ENCODE data around the gene PPP1R14C.
A peak's percentile ranks its signal among the peaks of the same experiment; 100 is the strongest.

PPP1R14C gene

DNA sequence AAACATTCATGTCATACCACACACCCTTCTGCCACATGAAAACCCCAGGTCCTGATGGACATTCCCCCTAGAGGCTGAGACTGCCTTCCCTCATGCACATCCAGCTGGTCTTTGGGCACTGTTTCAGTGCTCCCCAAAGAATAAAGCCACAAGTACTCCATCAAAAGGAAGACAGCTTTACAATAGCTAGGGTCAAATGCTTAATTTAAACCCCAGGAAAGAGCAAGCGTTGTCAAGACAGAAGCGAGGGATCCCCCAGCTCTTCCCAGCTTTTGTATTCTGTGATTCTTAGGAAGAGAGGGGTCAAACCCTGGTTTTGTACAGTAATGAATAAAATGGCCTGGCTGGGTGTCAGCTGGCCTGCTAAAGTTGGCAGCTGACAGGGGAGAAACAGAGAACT lies 143.6 kb downstream of the PPP1R14C start:
- 82% methylated on average over 2 of the region's 2 CpGs; no CpG with 5 or more reads in 1 of the 2 experiments for WGBS, 2 experiments (ENCODE audit: insufficient coverage in 2 of 2)
- Histone ChIP-seq H3K4me3 (ENCODE audit: extremely low read depth, insufficient read depth, low read length, poor library complexity, severe bottlenecking) (no peak overlapping the region), H3K9me3 (ENCODE audit: control insufficient read depth, low read length) (peaks cover 8% of the 10 kb centered on the region), H3K27ac (ENCODE audit: low read depth, low read length, severe bottlenecking) (peak overlapping the region; percentile 50), H3K4me1 (ENCODE audit: control insufficient read depth, insufficient read depth, low read length, poor library complexity, severe bottlenecking) (no peaks in the 10 kb centered on the region), H3K36me3 (ENCODE audit: control insufficient read depth, insufficient read depth, low read length) (no peaks in the 10 kb centered on the region)

DNA sequence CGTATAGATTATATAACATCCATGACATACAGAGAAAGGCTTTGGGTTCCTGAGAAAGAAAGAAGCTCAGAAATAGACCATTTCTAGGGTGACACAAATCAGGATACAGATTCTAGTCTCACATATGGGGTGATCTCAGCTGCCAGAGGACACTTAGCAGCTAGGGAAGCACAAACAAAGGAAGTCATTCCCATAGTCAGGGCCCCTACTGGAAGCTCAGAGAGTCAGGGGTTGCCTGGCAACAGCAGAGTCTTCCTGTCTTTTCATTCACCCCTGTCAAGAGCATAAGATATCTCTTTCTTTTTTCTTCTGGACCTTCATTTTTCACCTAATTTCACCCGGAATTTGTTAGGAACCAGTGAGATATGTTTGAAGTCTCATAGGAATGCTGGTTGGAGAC lies 144.1 kb downstream of the PPP1R14C start:
- WGBS, 2 experiments (ENCODE audit: insufficient coverage in 2 of 2) = no CpG with 5 or more reads among the region's 2 CpGs
- Histone ChIP-seq H3K4me1 (ENCODE audit: control insufficient read depth, insufficient read depth, low read length, poor library complexity, severe bottlenecking) (no peaks in the 10 kb centered on the region), H3K9me3 (ENCODE audit: control insufficient read depth, low read length) (peaks cover 8% of the 10 kb centered on the region), H3K27ac (ENCODE audit: low read depth, low read length, severe bottlenecking) (peak overlapping the region; percentile 50), H3K4me3 (ENCODE audit: extremely low read depth, insufficient read depth, low read length, poor library complexity, severe bottlenecking) (no peak overlapping the region), H3K36me3 (ENCODE audit: control insufficient read depth, insufficient read depth, low read length) (no peaks in the 10 kb centered on the region)

DNA sequence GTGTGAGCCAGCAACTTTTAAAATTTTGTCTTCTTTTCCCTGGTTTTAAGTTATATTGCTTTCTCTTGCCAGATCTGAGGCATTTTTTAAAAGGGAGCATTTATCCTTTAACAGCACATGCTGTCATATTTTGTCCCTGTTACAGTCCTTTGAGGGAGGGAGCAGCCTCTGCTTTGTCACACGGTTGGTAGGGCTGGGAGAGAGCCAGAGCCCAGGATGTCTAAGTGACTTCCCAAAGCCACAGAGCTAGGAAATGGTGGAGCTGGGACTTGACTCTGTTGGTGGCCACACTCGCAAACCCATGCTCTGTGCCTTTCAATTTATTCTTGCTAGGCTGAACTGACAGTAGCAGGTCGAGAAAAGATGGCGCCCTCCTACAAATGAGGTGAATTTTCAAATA lies 145.6 kb downstream of the PPP1R14C start:
- no peaks in the 10 kb centered on the region for H3K36me3 ChIP-seq (ENCODE audit: control insufficient read depth, insufficient read depth, low read length)
- no peak overlapping the region for H3K27ac ChIP-seq (ENCODE audit: low read depth, low read length, severe bottlenecking)
- peaks cover 8% of the 10 kb centered on the region for H3K9me3 ChIP-seq (ENCODE audit: control insufficient read depth, low read length)
- H3K4me3 ChIP-seq (ENCODE audit: extremely low read depth, insufficient read depth, low read length, poor library complexity, severe bottlenecking) = no peak overlapping the region
- no peaks in the 10 kb centered on the region for H3K4me1 ChIP-seq (ENCODE audit: control insufficient read depth, insufficient read depth, low read length, poor library complexity, severe bottlenecking)
- 89 to 96% methylated on average over 4 of the region's 4 CpGs for WGBS, 2 experiments (ENCODE audit: insufficient coverage in 2 of 2)

DNA sequence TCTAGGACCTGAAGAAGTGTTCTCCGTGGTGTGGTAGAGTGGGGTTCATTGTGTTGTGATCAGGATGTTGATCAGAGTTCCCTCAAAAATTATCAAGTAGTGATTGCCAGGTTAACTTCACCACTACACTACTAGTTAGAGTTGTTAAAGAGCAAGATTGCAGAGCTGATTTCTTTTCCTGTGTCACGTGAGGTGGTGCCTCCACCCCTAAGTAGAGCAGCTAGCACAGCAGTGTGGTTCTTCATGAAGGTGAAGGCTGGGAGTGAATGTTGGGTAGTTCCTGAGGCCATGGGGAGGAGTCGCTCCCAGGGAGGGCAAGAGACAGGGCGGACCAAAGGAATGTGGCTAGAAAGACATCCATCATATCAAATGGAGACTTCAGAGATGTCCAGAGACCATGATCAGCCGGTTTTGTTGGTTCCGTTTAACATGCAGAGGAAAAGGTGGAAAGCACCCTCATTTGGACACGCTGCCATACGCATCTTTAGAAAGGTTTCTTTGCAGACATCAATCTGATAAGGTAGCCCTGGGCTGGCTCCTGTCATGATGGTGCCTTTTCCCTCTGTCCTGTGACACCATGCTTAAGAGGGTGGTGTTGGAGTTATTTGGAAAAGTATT lies 146.7 kb downstream of the PPP1R14C start:
- H3K36me3 ChIP-seq (ENCODE audit: control insufficient read depth, insufficient read depth, low read length) = no peaks in the 10 kb centered on the region
- H3K4me1 ChIP-seq (ENCODE audit: control insufficient read depth, insufficient read depth, low read length, poor library complexity, severe bottlenecking) = no peaks in the 10 kb centered on the region
- 91 to 92% methylated on average over 6 of the region's 8 CpGs for WGBS, 2 experiments (ENCODE audit: insufficient coverage in 2 of 2)
- H3K9me3 ChIP-seq (ENCODE audit: control insufficient read depth, low read length) = peaks cover 8% of the 10 kb centered on the region
- H3K27ac ChIP-seq (ENCODE audit: low read depth, low read length, severe bottlenecking) = no peak overlapping the region
- no peak overlapping the region for H3K4me3 ChIP-seq (ENCODE audit: extremely low read depth, insufficient read depth, low read length, poor library complexity, severe bottlenecking)

DNA sequence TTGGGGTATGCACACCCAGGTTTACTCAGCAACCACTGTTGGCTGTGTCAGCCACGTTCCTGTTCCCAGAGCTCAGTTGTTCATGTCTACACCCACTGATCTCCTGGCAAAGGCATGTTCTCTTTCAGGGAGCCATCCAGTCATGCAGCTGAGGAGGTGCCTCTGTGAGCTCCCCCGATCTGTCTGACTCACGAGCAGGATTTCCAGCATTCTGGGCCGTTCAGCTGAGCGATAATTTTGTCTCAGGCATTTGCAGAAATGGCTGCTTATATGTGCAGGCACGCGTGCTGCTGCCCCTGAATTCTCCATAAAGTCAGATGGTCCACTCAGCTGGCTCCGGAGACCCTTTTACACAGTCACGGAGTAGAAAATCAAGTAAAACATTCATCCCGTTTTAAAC lies 147.6 kb downstream of the PPP1R14C start:
- 95% methylated on average over 7 to 9 of the region's 10 CpGs for WGBS, 2 experiments (ENCODE audit: insufficient coverage in 2 of 2)
- H3K4me3 ChIP-seq (ENCODE audit: extremely low read depth, insufficient read depth, low read length, poor library complexity, severe bottlenecking) = no peak overlapping the region
- peaks cover 5% of the 10 kb centered on the region for H3K9me3 ChIP-seq (ENCODE audit: control insufficient read depth, low read length)
- no peaks in the 10 kb centered on the region for H3K36me3 ChIP-seq (ENCODE audit: control insufficient read depth, insufficient read depth, low read length)
- H3K27ac ChIP-seq (ENCODE audit: low read depth, low read length, severe bottlenecking) = no peak overlapping the region
- no peaks in the 10 kb centered on the region for H3K4me1 ChIP-seq (ENCODE audit: control insufficient read depth, insufficient read depth, low read length, poor library complexity, severe bottlenecking)

DNA sequence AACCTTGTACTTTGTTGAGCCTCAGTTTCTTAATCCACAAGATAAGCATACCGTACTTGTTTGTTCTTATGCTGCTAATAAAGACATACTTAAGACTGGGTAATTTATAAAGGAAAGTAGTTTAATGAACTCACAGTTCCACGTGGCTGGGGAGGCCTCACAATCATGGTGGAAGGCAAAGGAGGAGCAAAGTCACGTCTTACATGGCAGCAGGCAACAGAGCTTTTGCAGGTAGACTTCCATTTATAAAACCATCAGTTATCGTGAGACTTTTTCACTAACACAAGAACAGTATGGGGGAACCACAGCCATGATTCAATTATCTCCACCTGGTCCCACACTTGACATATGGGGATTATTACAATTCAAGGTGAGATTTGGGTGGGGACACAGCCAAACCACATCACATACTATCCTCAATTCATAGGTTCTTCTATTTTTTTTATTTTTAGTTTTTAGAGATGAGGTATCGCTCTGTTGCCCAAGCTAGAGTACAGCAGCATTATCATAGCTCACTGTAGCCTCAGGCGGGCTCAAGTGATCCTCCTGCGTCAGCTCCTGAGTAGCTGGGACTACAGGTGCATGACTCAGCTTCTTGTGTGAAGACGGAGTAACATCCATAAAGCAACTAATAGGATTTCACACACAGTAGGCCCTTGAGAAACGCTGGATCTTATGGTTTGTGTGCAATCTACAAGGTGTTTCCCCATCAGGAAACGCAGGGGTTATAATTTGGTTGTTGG lies 149.3 kb downstream of the PPP1R14C start:
- H3K36me3 ChIP-seq (ENCODE audit: control insufficient read depth, insufficient read depth, low read length) = no peaks in the 10 kb centered on the region
- H3K4me1 ChIP-seq (ENCODE audit: control insufficient read depth, insufficient read depth, low read length, poor library complexity, severe bottlenecking) = no peaks in the 10 kb centered on the region
- H3K9me3 ChIP-seq (ENCODE audit: control insufficient read depth, low read length) = peaks cover 6% of the 10 kb centered on the region
- H3K4me3 ChIP-seq (ENCODE audit: extremely low read depth, insufficient read depth, low read length, poor library complexity, severe bottlenecking) = no peak overlapping the region
- WGBS, 2 experiments (ENCODE audit: insufficient coverage in 2 of 2) = 94 to 96% methylated on average over 5 to 8 of the region's 10 CpGs
- no peak overlapping the region for H3K27ac ChIP-seq (ENCODE audit: low read depth, low read length, severe bottlenecking)

DNA sequence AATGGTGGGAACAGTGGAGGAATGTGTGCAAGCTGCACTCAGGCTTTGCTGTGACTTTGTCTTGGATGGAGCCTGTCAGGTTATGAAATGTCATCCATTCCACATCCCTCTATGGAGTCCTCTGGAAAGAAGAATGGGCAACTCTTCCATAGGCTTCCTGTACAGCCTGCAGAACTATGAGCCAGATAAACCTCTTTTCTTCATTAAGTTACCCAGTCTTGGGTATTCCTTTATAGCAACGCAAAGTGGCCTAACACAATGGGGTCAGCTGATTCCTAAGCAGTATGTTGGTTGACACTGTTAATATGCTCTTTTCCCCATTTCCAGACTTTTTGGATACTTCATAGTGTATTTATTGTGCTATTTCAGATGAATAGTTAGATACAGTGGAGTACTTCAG lies 150.2 kb downstream of the PPP1R14C start:
- Histone ChIP-seq H3K4me3 (ENCODE audit: extremely low read depth, insufficient read depth, low read length, poor library complexity, severe bottlenecking) (no peak overlapping the region), H3K27ac (ENCODE audit: low read depth, low read length, severe bottlenecking) (no peak overlapping the region), H3K36me3 (ENCODE audit: control insufficient read depth, insufficient read depth, low read length) (no peaks in the 10 kb centered on the region), H3K9me3 (ENCODE audit: control insufficient read depth, low read length) (peaks cover 15% of the 10 kb centered on the region), H3K4me1 (ENCODE audit: control insufficient read depth, insufficient read depth, low read length, poor library complexity, severe bottlenecking) (no peaks in the 10 kb centered on the region)
- no CpG with 5 or more reads among the region's 1 CpG for WGBS, 2 experiments (ENCODE audit: insufficient coverage in 2 of 2)

DNA sequence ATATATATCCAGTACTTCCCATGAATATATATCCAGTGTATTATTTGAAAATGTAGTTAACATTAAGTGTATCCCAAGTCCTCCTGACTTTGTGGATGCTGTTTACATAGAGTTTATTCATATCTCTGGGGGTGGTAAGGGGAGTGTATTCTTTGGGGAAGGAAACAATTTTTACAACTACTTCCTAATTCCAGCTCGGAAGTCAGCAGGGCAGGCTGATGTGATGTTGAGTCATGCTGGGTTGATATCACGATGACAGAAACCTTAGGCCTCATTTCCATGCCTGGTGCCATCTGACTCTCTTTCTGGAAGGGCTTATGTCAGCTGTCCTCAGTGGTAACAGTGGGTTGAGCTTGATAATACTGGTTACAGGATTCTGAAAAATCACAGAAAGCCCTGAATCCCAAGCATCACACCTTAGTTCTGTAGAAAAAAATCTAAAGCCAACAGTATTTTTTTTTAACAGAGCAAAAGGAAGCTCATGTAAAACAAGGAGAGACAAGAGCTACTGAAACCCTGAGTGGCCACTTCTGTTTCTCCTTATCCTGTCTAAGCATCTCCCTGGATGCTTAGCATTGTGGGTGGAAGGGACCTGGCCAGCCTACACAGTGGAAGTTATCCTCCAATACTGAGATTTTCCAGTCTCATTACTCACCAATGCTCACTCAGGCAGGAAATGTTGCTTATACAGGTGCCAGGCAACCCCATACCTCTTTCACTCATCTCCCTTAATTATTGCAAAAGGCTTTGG lies 150.8 kb downstream of the PPP1R14C start:
- peaks cover 16% of the 10 kb centered on the region for H3K9me3 ChIP-seq (ENCODE audit: control insufficient read depth, low read length)
- 63% methylated on average over 2 of the region's 2 CpGs; no CpG with 5 or more reads in 1 of the 2 experiments for WGBS, 2 experiments (ENCODE audit: insufficient coverage in 2 of 2)
- H3K4me3 ChIP-seq (ENCODE audit: extremely low read depth, insufficient read depth, low read length, poor library complexity, severe bottlenecking) = no peak overlapping the region
- H3K27ac ChIP-seq (ENCODE audit: low read depth, low read length, severe bottlenecking) = peak overlapping the region; percentile 1
- H3K4me1 ChIP-seq (ENCODE audit: control insufficient read depth, insufficient read depth, low read length, poor library complexity, severe bottlenecking) = no peaks in the 10 kb centered on the region
- no peaks in the 10 kb centered on the region for H3K36me3 ChIP-seq (ENCODE audit: control insufficient read depth, insufficient read depth, low read length)

DNA sequence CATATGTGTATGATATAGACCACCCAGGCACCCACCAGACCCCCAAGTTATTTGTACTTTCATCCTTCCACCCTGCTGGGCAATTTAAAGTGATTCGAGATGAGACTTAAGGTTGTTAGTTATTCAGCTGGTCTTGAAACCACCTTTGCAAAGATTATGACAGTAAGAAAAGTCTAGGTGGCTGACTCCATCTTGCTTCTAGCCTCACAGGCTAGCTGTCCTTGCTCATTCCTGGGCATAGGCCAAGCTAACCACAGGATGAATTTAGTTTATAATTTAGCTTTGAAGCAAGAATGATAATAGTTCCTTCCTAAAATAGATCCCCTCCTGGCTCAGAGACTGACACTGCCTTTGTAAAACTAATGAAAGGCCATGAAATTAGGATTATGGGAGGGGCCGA lies 154.0 kb downstream of the PPP1R14C start:
- no peak overlapping the region for H3K4me3 ChIP-seq (ENCODE audit: extremely low read depth, insufficient read depth, low read length, poor library complexity, severe bottlenecking)
- H3K36me3 ChIP-seq (ENCODE audit: control insufficient read depth, insufficient read depth, low read length) = no peaks in the 10 kb centered on the region
- H3K9me3 ChIP-seq (ENCODE audit: control insufficient read depth, low read length) = peaks cover 16% of the 10 kb centered on the region
- WGBS, 2 experiments (ENCODE audit: insufficient coverage in 2 of 2) = 74 to 80% methylated on average over 1 to 2 of the region's 2 CpGs
- peaks cover 6% of the 10 kb centered on the region for H3K4me1 ChIP-seq (ENCODE audit: control insufficient read depth, insufficient read depth, low read length, poor library complexity, severe bottlenecking)
- H3K27ac ChIP-seq (ENCODE audit: low read depth, low read length, severe bottlenecking) = no peak overlapping the region

DNA sequence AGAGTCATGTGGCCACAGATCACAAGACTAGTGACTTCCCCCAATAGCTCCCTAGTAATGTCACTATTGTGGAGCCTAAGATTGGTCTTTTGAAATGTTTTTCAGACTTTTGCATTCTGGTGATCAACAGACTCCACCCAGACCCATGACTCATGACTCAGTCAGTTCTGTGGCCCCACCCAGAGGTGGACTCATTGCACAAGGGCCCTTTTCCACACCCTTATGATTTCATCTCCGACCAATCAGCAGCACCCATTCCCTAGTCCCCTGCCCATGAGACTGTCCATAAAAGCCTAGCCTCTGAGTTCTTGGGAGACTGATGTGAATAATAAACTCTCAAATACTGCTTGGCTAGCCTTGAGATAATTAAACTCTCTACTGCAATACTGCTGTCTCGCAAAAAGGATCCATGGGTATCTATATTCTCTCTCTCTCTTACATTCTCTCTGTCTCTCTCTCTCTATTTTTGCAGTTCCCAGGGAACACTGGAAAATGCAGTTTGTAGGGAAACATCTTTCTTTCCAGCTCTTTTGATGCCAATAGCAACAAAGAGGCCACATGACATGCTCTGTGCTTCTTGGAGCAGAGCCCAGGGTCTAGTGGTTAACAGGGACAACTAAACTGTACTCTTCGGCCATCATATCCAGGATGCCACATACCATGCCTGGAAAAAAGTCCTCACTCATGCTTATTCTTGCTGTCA lies 154.6 kb downstream of the PPP1R14C start:
- H3K4me1 ChIP-seq (ENCODE audit: control insufficient read depth, insufficient read depth, low read length, poor library complexity, severe bottlenecking) = peaks cover 12% of the 10 kb centered on the region
- H3K4me3 ChIP-seq (ENCODE audit: extremely low read depth, insufficient read depth, low read length, poor library complexity, severe bottlenecking) = no peak overlapping the region
- H3K9me3 ChIP-seq (ENCODE audit: control insufficient read depth, low read length) = peaks cover 16% of the 10 kb centered on the region
- no peak overlapping the region for H3K27ac ChIP-seq (ENCODE audit: low read depth, low read length, severe bottlenecking)
- WGBS, 2 experiments (ENCODE audit: insufficient coverage in 2 of 2) = 86 to 94% methylated on average over 2 of the region's 3 CpGs
- H3K36me3 ChIP-seq (ENCODE audit: control insufficient read depth, insufficient read depth, low read length) = no peaks in the 10 kb centered on the region
